Measurements from ENCODE around the gene CDSN. TPM values are rescaled to one million over a fixed set of nuclear protein-coding genes. Genes with fewer than 3 reads are reported as not detected.

CDSN gene
- total and polyA plus RNA-seq, 2 of the 8 experiments (the other 6 are each of a cell fraction or from before 2014, with no cell fraction given) = not detected

DNA sequence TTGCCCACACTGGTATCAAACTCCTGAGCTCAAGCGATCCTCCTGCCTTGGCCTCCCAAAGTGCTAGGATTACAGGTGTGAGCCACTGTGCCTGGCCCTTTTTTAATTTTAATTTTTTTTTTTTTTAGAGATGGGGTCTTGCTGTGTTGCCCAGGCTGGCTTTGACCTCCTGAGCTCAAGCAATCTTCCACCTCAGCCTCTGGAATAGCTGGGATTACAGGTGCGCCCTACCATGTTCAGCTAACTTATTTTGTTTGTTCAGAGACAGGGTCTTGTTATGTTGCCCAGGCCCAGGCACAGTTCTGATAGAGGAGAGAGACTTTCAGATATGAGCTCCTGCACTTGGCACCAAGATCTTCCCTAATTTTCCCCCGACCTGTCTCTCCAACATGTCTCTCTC, 10.5 kb upstream of the CDSN start:
- ChIA-PET POLR2A (ENCODE audit: partially characterized antibody) (interaction anchor here (0.9 to 68.5 kb wide), 2 partner anchors 38 to 515 kb away, joined by 4 to 2251 read pairs; partner anchors contain the start of genes CCHCR1, POU5F1, PSORS1C2 and TCF19), CTCF (ENCODE audit: partially characterized antibody) (interaction anchor here (0.7 to 13.5 kb wide), 16 partner anchors 10 to 247 kb away, joined by 3 to 187 read pairs (median 6); partner anchors contain the start of genes C6orf15, CCHCR1, PSORS1C1 and PSORS1C2)
- Histone ChIP-seq H2BK5ac (ENCODE audit: low read depth, low read length) (no peak overlapping the region), H3K27ac (ENCODE audit: low read depth, low read length) (no peak overlapping the region), H2AK5ac (ENCODE audit: low read depth, low read length) (no peak overlapping the region), H4K91ac (replicated peaks; ENCODE audit: insufficient read length, low read length) (no peak overlapping the region), H3K23me2 (ENCODE audit: low read depth, low read length) (no peaks in the 10 kb centered on the region), H2BK120ac (replicated peaks; ENCODE audit: low read depth, low read length) (no peak overlapping the region), H3K56ac (replicated peaks; ENCODE audit: insufficient read length, low read depth, low read length) (no peak overlapping the region), H3K9me3 (ENCODE audit: insufficient read depth in 2 of 2, low read depth in 1 of 2, low read length in 1 of 2) (no peaks in the 10 kb centered on the region), H3K4me2 (ENCODE audit: insufficient read depth in 1 of 2, low read depth in 2 of 2, low read length in 2 of 2) (no peak overlapping the region), H3K4me1 (replicated peaks in 1 of 4; ENCODE audit: control insufficient read depth in 3 of 4, insufficient read depth in 4 of 4, low read length in 3 of 4) (peaks cover 0 to 3% (median under 1%) of the 10 kb centered on the region in 4 experiments; a peak in 3 of 7 replicates), H4K5ac (ENCODE audit: insufficient read length, low read depth, low read length) (no peak overlapping the region), H2AFZ (ENCODE audit: low read length) (no peak overlapping the region), H4K20me1 (replicated peaks in 1 of 2; ENCODE audit: control insufficient read depth in 1 of 2, insufficient read depth in 2 of 2, low read length in 2 of 2) (no peaks in the 10 kb centered on the region), H2BK15ac (ENCODE audit: low read length) (no peak overlapping the region), H3K79me1 (ENCODE audit: low read depth, low read length) (no peaks in the 10 kb centered on the region), H3K18ac (ENCODE audit: extremely low read depth, low read length) (no peak overlapping the region), H2BK20ac (ENCODE audit: low read length) (no peak overlapping the region), H3K4me3 (ENCODE audit: extremely low read depth in 1 of 4, insufficient read depth in 2 of 4, low read depth in 3 of 4, low read length in 4 of 4) (no peak overlapping the region), H2BK12ac (ENCODE audit: low read depth, low read length) (no peak overlapping the region), H3K79me2 (ENCODE audit: control insufficient read depth in 1 of 2, insufficient read depth in 2 of 2, low read length in 2 of 2) (no peaks in the 10 kb centered on the region), H3K23ac (ENCODE audit: insufficient read length) (no peak overlapping the region), H3K14ac (ENCODE audit: insufficient read length) (no peak overlapping the region), H3K4ac (replicated peaks; ENCODE audit: insufficient read length, low read depth, low read length) (no peak overlapping the region), H4K8ac (ENCODE audit: extremely low read depth, insufficient read depth, low read length) (no peak overlapping the region), H3K9ac (replicated peaks in 1 of 4; ENCODE audit: extremely low read depth in 1 of 4, low read depth in 3 of 4, low read length in 3 of 4) (no peak overlapping the region), H3K27me3 (replicated peaks in 1 of 4; ENCODE audit: control insufficient read depth in 3 of 4, extremely low read depth in 1 of 4, insufficient read depth in 3 of 4, low read length in 3 of 4) (no peaks in the 10 kb centered on the region), H3K36me3 (ENCODE audit: control insufficient read depth in 2 of 4, insufficient read depth in 4 of 4, low read length in 3 of 4) (no peaks in the 10 kb centered on the region)
- no peak for DNase-seq (ENCODE audit: low read depth in 1 of 2, low spot score in 2 of 2)
- 89% methylated on average over 3 of the region's 3 CpGs; no CpG with 5 or more reads in 1 of the 2 experiments for WGBS, 2 experiments (ENCODE audit: extremely low coverage in 1 of 2, insufficient coverage in 1 of 2, insufficient read length in 1 of 2, insufficient replicate concordance in 2 of 2, low coverage in 1 of 2, low lambda C conversion rate in 2 of 2, missing lambda C conversion rate in 1 of 2)
- FAIRE-seq = no peak
- TF ChIP-seq, protein P1, sequence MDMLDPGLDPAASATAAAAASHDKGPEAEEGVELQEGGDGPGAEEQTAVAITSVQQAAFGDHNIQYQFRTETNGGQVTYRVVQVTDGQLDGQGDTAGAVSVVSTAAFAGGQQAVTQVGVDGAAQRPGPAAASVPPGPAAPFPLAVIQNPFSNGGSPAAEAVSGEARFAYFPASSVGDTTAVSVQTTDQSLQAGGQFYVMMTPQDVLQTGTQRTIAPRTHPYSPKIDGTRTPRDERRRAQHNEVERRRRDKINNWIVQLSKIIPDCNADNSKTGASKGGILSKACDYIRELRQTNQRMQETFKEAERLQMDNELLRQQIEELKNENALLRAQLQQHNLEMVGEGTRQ (IDR thresholded peaks at IDR 0.05; ENCODE audit: low read length) = no peak
- no peak for TF ChIP-seq CBX5 (IDR thresholded peaks at IDR 0.05; ENCODE audit: low read depth, low read length)
- no peak for TF ChIP-seq SRF (IDR thresholded peaks at IDR 0.05; ENCODE audit: low read depth, low read length)
- no peak for TF ChIP-seq RAD21 (IDR thresholded peaks at IDR 0.05 in 1 of 2, conservative IDR thresholded peaks at IDR 0.05 in 1 of 2; ENCODE audit: low read depth in 2 of 2, low read length in 2 of 2)
- TF ChIP-seq SIRT6 (IDR thresholded peaks at IDR 0.05; ENCODE audit: low read length) = no peak
- no peak for TF ChIP-seq POU5F1 (IDR thresholded peaks at IDR 0.05; ENCODE audit: low read depth, low read length)
- TF ChIP-seq JUND (IDR thresholded peaks at IDR 0.05; ENCODE audit: low read length) = no peak
- TF ChIP-seq CHD2 (IDR thresholded peaks at IDR 0.05; ENCODE audit: low read length) = no peak
- no peak for TF ChIP-seq EP300 (IDR thresholded peaks at IDR 0.05; ENCODE audit: borderline replicate concordance in 1 of 2, low read depth in 2 of 2, low read length in 2 of 2)

Data from H1 (cell line).